PC-3 (cell line): ENCODE results near the gene RPS17.

Experiments
- CTCF ChIP-seq: fragments of 300-600 bp; sonication (generic); conservative IDR thresholded peaks from 2 replicates; pipeline ENCODE4 v1.5.1; 2017; ENCODE audit warnings: antibody characterized with exemption, low read depth, mild to moderate bottlenecking, low read length
- EZH2 ChIP-seq: fragments of 300-600 bp; sonication (generic); IDR thresholded peaks from one replicate; pipeline ENCODE4 v1.6.1; 2017; ENCODE audit warnings: antibody characterized with exemption, mild to moderate bottlenecking, low read length; ENCODE audit not compliant: unreplicated experiment
- EZH2phosphoT487 ChIP-seq: fragments of 300-600 bp; sonication (generic); IDR thresholded peaks from 2 replicates; pipeline ENCODE4 v1.6.1; 2018; ENCODE audit warnings: mild to moderate bottlenecking, antibody characterized with exemption, low read length, borderline replicate concordance

DNA sequence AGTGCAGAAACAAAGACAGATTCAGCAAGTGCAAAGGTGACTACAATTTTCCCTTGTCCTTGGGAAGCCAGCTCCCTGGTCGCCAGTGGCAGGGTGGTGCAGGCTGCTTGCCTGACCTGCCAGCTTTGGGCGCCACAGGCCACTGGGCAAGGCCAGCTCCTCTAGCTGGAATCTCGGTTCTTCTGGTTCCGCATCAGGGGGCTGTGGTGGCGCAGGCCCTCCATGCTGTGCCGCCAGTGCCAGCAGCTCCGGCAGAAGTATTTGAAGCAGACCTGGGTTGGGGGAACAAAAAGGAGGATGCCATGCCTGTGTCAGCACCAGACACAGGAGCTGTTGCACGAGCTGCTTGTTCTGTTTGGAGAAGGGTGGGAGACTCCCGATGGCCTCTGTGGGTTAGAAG lies 4.2 kb upstream of the RPS17 start:
- TF ChIP-seq EZH2 = no peak
- TF ChIP-seq CTCF = no peak
- no peak for TF ChIP-seq EZH2phosphoT487
